CD14-positive monocyte (primary cell): ENCODE data around the gene BLMH. TPM values are rescaled to one million over a fixed set of nuclear protein-coding genes. Genes with fewer than 3 reads are reported as not detected.

ENCODE experiments used
- DNase-seq, 3 donors: peaks; one replicate each; pipeline ENCODE4 v3.0.0-alpha.2; 2011 to 2022
- H2AFZ ChIP-seq: 2 replicates; pipeline ENCODE4 v1.6.0; 2012; ENCODE audit warnings: mild to moderate bottlenecking, low read depth, low read length, inconsistent platforms; ENCODE audit not compliant: insufficient read depth, poor library complexity, severe bottlenecking
- H3K27ac ChIP-seq, 2 donors: 1 replicate in 1 of 2; 2 replicates in 1 of 2; pipeline ENCODE4 v1.5.1; 2012 to 2013; ENCODE audit warnings: low read length in 2 of 2, control low read depth in 1 of 2, inconsistent platforms in 1 of 2, low read depth in 1 of 2, mild to moderate bottlenecking in 1 of 2
- H3K27me3 ChIP-seq, 2 donors: one replicate each; pipeline versions ENCODE4 v1.6.0 to v1.6.1; 2011 to 2013; ENCODE audit warnings: low read length in 2 of 2; ENCODE audit not compliant: control insufficient read depth in 2 of 2, insufficient read depth in 2 of 2
- H3K36me3 ChIP-seq, 2 donors: replicated peaks in 1 of 2; 1 replicate in 1 of 2; 2 replicates in 1 of 2; pipeline versions ENCODE4 v1.5.1 to v1.6.1; 2012 to 2013; ENCODE audit warnings: low read length in 2 of 2, control low read depth in 1 of 2, inconsistent platforms in 1 of 2, mild to moderate bottlenecking in 1 of 2; ENCODE audit not compliant: insufficient read depth in 2 of 2, control insufficient read depth in 1 of 2
- H3K4me1 ChIP-seq, 2 donors: 1 replicate in 1 of 2; 2 replicates in 1 of 2; pipeline versions ENCODE4 v1.5.1 to v1.6.1; 2012 to 2013; ENCODE audit warnings: low read length in 2 of 2, control low read depth in 1 of 2, inconsistent platforms in 1 of 2, mild to moderate bottlenecking in 1 of 2, moderate library complexity in 1 of 2; ENCODE audit not compliant: insufficient read depth in 2 of 2, control insufficient read depth in 1 of 2
- H3K4me2 ChIP-seq: replicated peaks from 2 replicates; pipeline ENCODE3; 2012; ENCODE audit warnings: low read length, moderate library complexity, mild to moderate bottlenecking; ENCODE audit not compliant: poor library complexity, severe bottlenecking; ENCODE audit errors: extremely low read depth
- H3K4me3 ChIP-seq, 3 experiments: fragments of 200-600 bp in 1 of 3; sonication (generic) in 1 of 3; replicated peaks in 1 of 3; 1 replicate in 2 of 3; 2 replicates in 1 of 3; pipeline ENCODE4 v1.5.1; 2011 to 2013; ENCODE audit warnings: low read length in 3 of 3, mild to moderate bottlenecking in 3 of 3, control low read depth in 2 of 3, low read depth in 2 of 3, inconsistent platforms in 1 of 3, moderate library complexity in 1 of 3
- H3K79me2 ChIP-seq: 2 replicates; pipeline ENCODE4 v1.6.0; 2012; ENCODE audit warnings: mild to moderate bottlenecking, control low read depth, inconsistent platforms, low read length, moderate library complexity; ENCODE audit not compliant: insufficient read depth
- H3K9ac ChIP-seq: 2 replicates; pipeline ENCODE4 v1.6.0; 2017; ENCODE audit warnings: low read length, mild to moderate bottlenecking; ENCODE audit not compliant: insufficient read depth, poor library complexity, severe bottlenecking
- H3K9me3 ChIP-seq, 2 donors: replicated peaks in 1 of 2; 1 replicate in 1 of 2; 2 replicates in 1 of 2; pipeline versions ENCODE4 v1.5.1 to v1.6.1; 2012 to 2013; ENCODE audit warnings: low read length in 2 of 2, control low read depth in 1 of 2; ENCODE audit not compliant: control insufficient read depth in 1 of 2, insufficient read depth in 1 of 2
- H4K20me1 ChIP-seq: 2 replicates; pipeline ENCODE4 v1.6.0; 2012; ENCODE audit warnings: mild to moderate bottlenecking, low read length, control low read depth, moderate library complexity; ENCODE audit not compliant: insufficient read depth
- H3K27ac Mint-ChIP-seq, 7 donors: one replicate each; pipeline ENCODE4 v1.8.0; 2020; ENCODE audit warnings: mild to moderate bottlenecking in 7 of 7, mixed read lengths in 7 of 7, moderate library complexity in 6 of 7, inconsistent platforms in 2 of 7
- H3K27me3 Mint-ChIP-seq, 3 donors: one replicate each; pipeline ENCODE4 v1.8.0; 2021 to 2022; ENCODE audit warnings: low read depth in 3 of 3, mild to moderate bottlenecking in 3 of 3, mixed read lengths in 3 of 3, moderate library complexity in 3 of 3, inconsistent platforms in 1 of 3
- H3K36me3 Mint-ChIP-seq, 2 donors: one replicate each; pipeline ENCODE4 v1.8.0; 2020; ENCODE audit warnings: mixed read lengths in 2 of 2, inconsistent platforms in 1 of 2, mild to moderate bottlenecking in 1 of 2
- H3K4me1 Mint-ChIP-seq: one replicate; pipeline ENCODE4 v1.8.0; 2020; ENCODE audit warnings: mild to moderate bottlenecking, mixed read lengths
- H3K4me3 Mint-ChIP-seq, 2 donors: one replicate each; pipeline ENCODE4 v1.8.0; 2020; ENCODE audit warnings: mild to moderate bottlenecking in 2 of 2, mixed read lengths in 2 of 2, moderate library complexity in 1 of 2
- H3K9me3 Mint-ChIP-seq, 7 donors: one replicate each; pipeline ENCODE4 v1.8.0; 2020 to 2022; ENCODE audit warnings: mixed read lengths in 7 of 7, mild to moderate bottlenecking in 6 of 7, moderate library complexity in 6 of 7, inconsistent platforms in 2 of 7
- CTCF ChIP-seq: fragments of 200-600 bp; IDR thresholded peaks from one replicate; pipeline ENCODE4 v1.8.0; 2022; ENCODE audit warnings: antibody characterized with exemption, mild to moderate bottlenecking
- WGBS: methylation state at CpG from one replicate; pipeline ENCODE4 v1.1.5; 2013; ENCODE audit warnings: missing lambda C conversion rate; ENCODE audit not compliant: insufficient coverage; 5-methylcytosine and 5-hydroxymethylcytosine counted together
- intact Hi-C, 2 donors: fragments of 100-400 bp; cut with micrococcal nuclease; formaldehyde crosslinking; loops; one replicate each; pipeline versions ENCODE4 v1.15.0 to v1.15.1; 2023
- polyA plus RNA-seq, 3 donors: library from polyadenylated mRNA; depleted of rRNA in 1 of 3; unstranded in 2 of 3; stranded (reverse) in 1 of 3; fragments of 300-500 nt in 2 of 3; fragments of >200 nt in 1 of 3; fragmentation: Illumina TruSeq in 2 of 3; gene quantifications; 1 replicate in 2 of 3; 2 replicates in 1 of 3; pipeline ENCODE4 v1.2.3, GENCODE V29; 2012 to 2021

Gene BLMH
- polyA plus RNA-seq, 3 donors: 6.6 to 10.8 (median 10.4) TPM

GRCh38 chr17:30256756-30257506 is 34.8 kb downstream of the BLMH start:
- H2AFZ ChIP-seq: no peak overlapping the region
- intact Hi-C loops: no loop called here
- no peaks in the 10 kb centered on the region for H3K27me3 ChIP-seq
- no peaks in the 10 kb centered on the region for H4K20me1 ChIP-seq
- no peaks in the 10 kb centered on the region for H3K9me3 ChIP-seq
- no peak overlapping the region for H3K9ac ChIP-seq
- no peak overlapping the region for H3K27ac ChIP-seq
- H3K4me3 ChIP-seq: no peak overlapping the region
- peaks cover 21 to 75% of the 10 kb centered on the region in 2 donors for H3K36me3 ChIP-seq
- H3K4me2 ChIP-seq: no peak overlapping the region
- Mint-ChIP-seq H3K9me3 (no peaks in the 10 kb centered on the region), H3K27ac (no peak overlapping the region), H3K4me3 (no peak overlapping the region), H3K4me1 (no peaks in the 10 kb centered on the region), H3K27me3 (peaks cover 0 to 1% (median 0%) of the 10 kb centered on the region in 3 donors), H3K36me3 (peaks cover 56 to 63% of the 10 kb centered on the region in 2 donors)
- no peak for DNase-seq
- H3K79me2 ChIP-seq: no peaks in the 10 kb centered on the region
- WGBS: no CpG with 5 or more reads among the region's 5 CpGs
- TF ChIP-seq CTCF: no peak
- no peaks in the 10 kb centered on the region for H3K4me1 ChIP-seq

GRCh38 chr17:30254150-30254549 is 37.6 kb downstream of the BLMH start:
- Histone ChIP-seq H3K9me3 (no peaks in the 10 kb centered on the region), H3K79me2 (no peaks in the 10 kb centered on the region), H3K4me1 (no peaks in the 10 kb centered on the region), H3K4me3 (no peak overlapping the region), H3K36me3 (peaks cover 21 to 69% of the 10 kb centered on the region in 2 donors), H2AFZ (no peak overlapping the region), H4K20me1 (no peaks in the 10 kb centered on the region), H3K9ac (no peak overlapping the region), H3K27ac (no peak overlapping the region), H3K4me2 (no peak overlapping the region), H3K27me3 (no peaks in the 10 kb centered on the region)
- H3K27ac Mint-ChIP-seq: no peak overlapping the region
- DNase-seq: no peak
- no peak overlapping the region for H3K4me3 Mint-ChIP-seq
- intact Hi-C loops: no loop called here
- peaks cover 54 to 65% of the 10 kb centered on the region in 2 donors for H3K36me3 Mint-ChIP-seq
- H3K9me3 Mint-ChIP-seq: no peaks in the 10 kb centered on the region
- H3K4me1 Mint-ChIP-seq: no peaks in the 10 kb centered on the region
- no CpG with 5 or more reads among the region's 1 CpG for WGBS
- H3K27me3 Mint-ChIP-seq: peaks cover 0 to 1% (median 0%) of the 10 kb centered on the region in 3 donors
- no peak for TF ChIP-seq CTCF
